KMS-11 (cell line): Measurements from ENCODE around the gene ZNF581.
A peak's percentile ranks its signal among the peaks of the same experiment; 100 is the strongest.

Source experiments
- H2AFZ ChIP-seq: fragments of 200-600 bp; sonication (generic); 2 replicates; pipeline ENCODE4 v1.6.1; 2016; ENCODE audit warnings: antibody characterized with exemption, mixed run types, low read depth
- H3K27ac ChIP-seq: fragments of 200-600 bp; sonication (generic); 2 replicates; pipeline ENCODE4 v1.6.1; 2016; ENCODE audit warnings: mild to moderate bottlenecking, mixed run types
- H3K27me3 ChIP-seq: fragments of 200-600 bp; sonication (generic); 2 replicates; pipeline ENCODE4 v1.6.1; 2017; ENCODE audit warnings: mild to moderate bottlenecking, low read depth, mixed run types, moderate library complexity; ENCODE audit not compliant: insufficient read depth
- H3K36me3 ChIP-seq: fragments of 200-600 bp; sonication (generic); 2 replicates; pipeline ENCODE4 v1.6.1; 2017; ENCODE audit warnings: mild to moderate bottlenecking, mixed run types; ENCODE audit not compliant: insufficient read depth
- H3K4me1 ChIP-seq: fragments of 200-600 bp; sonication (generic); 2 replicates; pipeline ENCODE4 v1.6.1; 2016; ENCODE audit warnings: mild to moderate bottlenecking, low read depth, mixed run types; ENCODE audit not compliant: poor library complexity, severe bottlenecking
- H3K4me2 ChIP-seq: fragments of 200-600 bp; sonication (generic); 2 replicates; pipeline ENCODE4 v1.7.0; 2016; ENCODE audit warnings: mild to moderate bottlenecking, mixed run types
- H3K4me3 ChIP-seq: fragments of 200-600 bp; sonication (generic); IDR thresholded peaks from 2 replicates; pipeline ENCODE4 v1.6.1; 2017; ENCODE audit warnings: low read depth, low read length, mixed read lengths; ENCODE audit not compliant: insufficient read depth
- H3K79me2 ChIP-seq: fragments of 200-600 bp; sonication (generic); 2 replicates; pipeline ENCODE4 v1.6.1; 2016; ENCODE audit warnings: low read depth, mixed run types; ENCODE audit not compliant: insufficient read depth
- H3K9ac ChIP-seq: fragments of 200-600 bp; sonication (generic); 2 replicates; pipeline ENCODE4 v1.6.1; 2016; ENCODE audit warnings: mild to moderate bottlenecking, mixed run types
- H4K20me1 ChIP-seq: fragments of 200-600 bp; sonication (generic); 2 replicates; pipeline ENCODE4 v1.6.1; 2016; ENCODE audit warnings: mild to moderate bottlenecking, mixed run types; ENCODE audit not compliant: insufficient read depth
- CTCF ChIP-seq: fragments of 200-600 bp; sonication (generic); conservative IDR thresholded peaks from 2 replicates; pipeline ENCODE4 v1.6.1; 2017; ENCODE audit warnings: low read depth, mild to moderate bottlenecking, antibody characterized with exemption, low read length, moderate library complexity, mixed read lengths

The ZNF581 gene

DNA sequence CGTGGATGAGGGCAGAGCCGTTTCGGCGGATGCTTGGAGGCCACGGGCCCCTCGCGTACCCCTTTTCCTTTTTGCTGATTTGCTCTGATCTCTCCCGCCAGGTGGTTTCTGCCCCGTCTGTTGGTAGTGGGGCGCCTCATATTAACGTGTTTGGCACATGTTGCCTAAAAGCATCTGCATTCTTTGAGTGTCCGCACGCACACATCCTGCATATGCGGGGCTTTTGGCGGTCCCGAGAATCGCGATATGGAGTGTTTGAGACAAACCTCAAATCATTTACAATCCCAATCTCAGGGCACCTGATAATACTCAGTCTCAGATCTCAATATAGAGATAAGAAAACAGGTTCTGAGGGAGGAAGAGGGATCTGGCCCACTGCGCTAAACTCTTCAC is 12.2 kb downstream of the ZNF581 start:
- Histone ChIP-seq H3K4me3 (no peak overlapping the region), H2AFZ (0 out of 2 replicates have a peak overlapping the region, but pooled peaks have one; percentile 3), H3K4me1 (peaks cover 22% of the 10 kb centered on the region), H4K20me1 (peaks cover 5% of the 10 kb centered on the region; the same call in 1 of the 2 replicates), H3K79me2 (peaks cover 53% of the 10 kb centered on the region), H3K27me3 (no peaks in the 10 kb centered on the region), H3K9ac (peak overlapping the region; percentile 95), H3K27ac (peak overlapping the region; percentile 94), H3K4me2 (peak overlapping the region; percentile 88), H3K36me3 (no peaks in the 10 kb centered on the region; the same call in 1 of the 2 replicates)
- no peak for TF ChIP-seq CTCF

DNA sequence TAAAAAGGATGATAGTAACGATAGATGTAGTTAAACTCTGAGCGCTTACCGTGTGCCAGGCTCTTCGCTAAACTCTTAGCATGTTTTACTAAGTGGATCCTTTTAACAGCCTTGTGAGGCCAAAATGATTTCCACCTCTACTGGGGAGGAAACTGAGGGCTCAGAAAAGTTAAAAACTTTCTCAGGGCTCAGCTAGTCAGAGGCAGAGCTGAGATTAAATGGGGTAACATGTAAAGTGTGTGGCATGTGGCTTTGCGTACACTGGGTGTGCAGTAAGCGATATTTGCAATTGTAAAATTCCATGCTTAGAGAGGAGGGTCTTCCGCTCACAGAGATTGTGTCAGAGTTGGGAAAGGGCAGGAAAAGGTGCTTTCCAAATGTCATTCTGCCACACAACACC is 13.1 kb downstream of the ZNF581 start:
- Histone ChIP-seq H3K79me2 (peaks cover 59% of the 10 kb centered on the region), H3K36me3 (peaks cover 5% of the 10 kb centered on the region; the same call in 1 of the 2 replicates), H3K4me1 (peaks cover 22% of the 10 kb centered on the region), H3K4me2 (peak overlapping the region; percentile 88), H3K27me3 (no peaks in the 10 kb centered on the region), H3K9ac (peak overlapping the region; percentile 95), H3K4me3 (no peak overlapping the region), H2AFZ (no peak overlapping the region), H3K27ac (peak overlapping the region; percentile 94), H4K20me1 (peaks cover 5% of the 10 kb centered on the region; the same call in 1 of the 2 replicates)
- TF ChIP-seq CTCF: no peak

- Histone ChIP-seq H3K9ac (no peak overlapping the region; the same call in 1 of the 2 replicates), H3K4me2 (peak overlapping the region; percentile 88), H3K27ac (no peak overlapping the region), H3K36me3 (peaks cover 6% of the 10 kb centered on the region; the same call in 1 of the 2 replicates), H2AFZ (no peak overlapping the region), H4K20me1 (peaks cover 5% of the 10 kb centered on the region; the same call in 1 of the 2 replicates), H3K27me3 (no peaks in the 10 kb centered on the region), H3K4me1 (peaks cover 22% of the 10 kb centered on the region), H3K4me3 (no peak overlapping the region), H3K79me2 (peaks cover 64% of the 10 kb centered on the region)
- TF ChIP-seq CTCF: no peak
Measured at GRCh38 chr19:55656988-55657747, 13.7 kb downstream of the ZNF581 start.

DNA sequence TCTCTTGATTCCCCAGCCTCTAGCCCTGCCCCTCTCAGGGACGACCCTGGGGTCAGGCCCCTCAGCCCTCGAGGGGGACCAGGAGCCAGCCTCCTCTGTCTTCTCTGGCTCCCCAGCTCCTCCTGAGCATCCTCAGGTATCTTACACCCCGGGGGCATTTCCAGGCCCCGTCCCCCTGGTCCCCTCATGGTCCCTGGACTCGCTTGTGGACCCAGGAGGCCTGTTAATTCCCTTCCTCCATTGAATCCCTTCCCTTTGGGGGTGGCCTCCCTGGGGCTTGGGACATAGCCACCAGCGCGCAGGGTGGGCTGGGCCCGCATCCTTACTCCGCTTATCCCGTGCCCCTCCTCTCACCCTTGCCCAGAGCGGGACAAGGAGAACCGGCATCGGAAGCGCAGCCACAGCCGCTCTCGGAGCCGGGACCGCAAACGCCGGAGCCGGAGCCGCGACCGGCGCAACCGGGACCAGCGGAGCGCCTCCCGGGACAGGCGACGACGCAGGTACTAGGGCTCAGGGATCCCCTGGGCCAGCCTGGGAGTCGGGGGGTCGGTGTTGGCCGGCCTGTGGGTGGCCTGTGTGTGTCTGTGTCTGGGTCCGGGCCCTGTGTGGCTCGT is 15.5 kb downstream of the ZNF581 start:
- TF ChIP-seq CTCF: no peak
- Histone ChIP-seq H3K4me2 (0 out of 2 replicates have a peak overlapping the region, but pooled peaks have one; percentile 2), H3K4me3 (no peak overlapping the region), H4K20me1 (peaks cover 16% of the 10 kb centered on the region), H3K79me2 (peaks cover 81% of the 10 kb centered on the region), H3K27ac (no peak overlapping the region), H2AFZ (no peak overlapping the region), H3K27me3 (no peaks in the 10 kb centered on the region), H3K4me1 (peaks cover 22% of the 10 kb centered on the region), H3K36me3 (peaks cover 18% of the 10 kb centered on the region; the same call in 1 of the 2 replicates), H3K9ac (no peak overlapping the region)
